NCI-H82 treated with DMSO at 0.1 percent for 48 hours (cell line): ENCODE measurements around the gene ARMC3.
"Not testable (repeated sequence)": the region's sequence is repeated elsewhere in the genome, so short reads cannot be mapped to it uniquely, and the experiment has no call there.

Experiments used
- DNase-seq: peaks from one replicate; lab custom pipeline; 2025; ENCODE audit not compliant: unreplicated experiment; lab: John Stamatoyannopoulos, UW

The ARMC3 gene, protein sequence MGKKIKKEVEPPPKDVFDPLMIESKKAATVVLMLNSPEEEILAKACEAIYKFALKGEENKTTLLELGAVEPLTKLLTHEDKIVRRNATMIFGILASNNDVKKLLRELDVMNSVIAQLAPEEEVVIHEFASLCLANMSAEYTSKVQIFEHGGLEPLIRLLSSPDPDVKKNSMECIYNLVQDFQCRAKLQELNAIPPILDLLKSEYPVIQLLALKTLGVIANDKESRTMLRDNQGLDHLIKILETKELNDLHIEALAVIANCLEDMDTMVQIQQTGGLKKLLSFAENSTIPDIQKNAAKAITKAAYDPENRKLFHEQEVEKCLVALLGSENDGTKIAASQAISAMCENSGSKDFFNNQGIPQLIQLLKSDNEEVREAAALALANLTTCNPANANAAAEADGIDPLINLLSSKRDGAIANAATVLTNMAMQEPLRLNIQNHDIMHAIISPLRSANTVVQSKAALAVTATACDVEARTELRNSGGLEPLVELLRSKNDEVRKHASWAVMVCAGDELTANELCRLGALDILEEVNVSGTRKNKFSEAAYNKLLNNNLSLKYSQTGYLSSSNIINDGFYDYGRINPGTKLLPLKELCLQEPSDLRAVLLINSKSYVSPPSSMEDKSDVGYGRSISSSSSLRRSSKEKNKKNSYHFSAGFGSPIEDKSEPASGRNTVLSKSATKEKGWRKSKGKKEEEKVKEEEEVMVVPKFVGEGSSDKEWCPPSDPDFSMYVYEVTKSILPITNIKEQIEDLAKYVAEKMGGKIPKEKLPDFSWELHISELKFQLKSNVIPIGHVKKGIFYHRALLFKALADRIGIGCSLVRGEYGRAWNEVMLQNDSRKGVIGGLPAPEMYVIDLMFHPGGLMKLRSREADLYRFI

DNA sequence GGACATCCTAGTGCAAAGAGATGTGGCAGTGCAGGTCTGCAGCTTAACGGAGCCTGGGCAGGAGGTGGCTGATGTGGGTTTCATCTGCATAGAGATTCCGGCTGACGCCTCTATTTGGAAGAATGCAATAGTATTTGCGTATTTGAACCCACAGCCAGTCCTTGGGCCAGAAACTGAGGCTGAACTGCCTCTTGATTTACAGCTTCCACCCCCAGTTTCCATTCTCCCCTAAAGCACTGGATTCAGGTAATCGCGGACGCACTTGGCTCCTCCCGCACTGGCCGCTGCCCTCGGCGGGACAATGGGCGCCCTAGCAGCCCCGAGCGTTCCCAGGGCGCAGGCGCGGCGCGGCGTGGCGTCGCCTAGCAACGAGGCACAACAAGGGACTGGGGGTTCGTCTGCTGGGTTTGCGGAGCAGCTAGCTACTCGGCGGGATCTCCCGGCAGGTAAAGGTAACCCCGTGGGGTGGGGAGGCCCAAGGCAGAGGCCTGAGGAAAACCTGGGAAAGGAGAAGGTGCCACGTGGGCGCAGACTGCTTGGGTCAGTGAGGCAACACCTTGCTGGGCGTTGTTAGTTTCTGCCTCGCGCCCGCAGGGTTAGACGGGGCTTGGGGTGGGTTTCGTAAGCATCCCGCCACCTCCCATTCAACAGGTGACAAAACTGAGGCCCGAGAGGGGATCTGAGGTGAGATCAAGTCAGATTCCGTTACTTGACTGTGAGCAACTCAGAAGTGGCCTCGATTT is at the start of gene ARMC3:
ARMC3 (plus strand) TSS at position 393 of the 743 bp plus-strand sequence. CDS start 3,944 bp downstream, outside the sequence.
- DNase-seq, result peak; percentile 11

DNA sequence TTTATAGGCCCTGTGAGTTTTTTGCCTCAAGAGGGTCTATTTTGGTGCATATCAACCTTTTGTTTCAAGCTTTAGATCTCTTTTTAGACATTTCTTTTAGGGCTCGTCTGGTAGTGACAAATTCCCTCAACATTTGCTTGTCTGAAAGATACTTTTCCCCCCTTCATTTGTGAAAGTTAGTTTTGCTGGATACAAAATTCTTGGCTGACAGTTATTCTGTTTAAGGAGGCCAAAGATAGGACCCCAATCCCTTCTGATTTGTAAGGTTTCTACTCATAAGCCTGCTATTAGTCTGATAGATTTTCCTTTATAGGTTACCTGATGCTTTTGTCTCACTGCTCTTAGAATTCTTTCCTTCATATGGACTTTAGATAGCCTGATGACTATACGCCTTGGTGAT is 36.1 kb upstream of the ARMC3 start:
- DNase-seq, result no peak

DNA sequence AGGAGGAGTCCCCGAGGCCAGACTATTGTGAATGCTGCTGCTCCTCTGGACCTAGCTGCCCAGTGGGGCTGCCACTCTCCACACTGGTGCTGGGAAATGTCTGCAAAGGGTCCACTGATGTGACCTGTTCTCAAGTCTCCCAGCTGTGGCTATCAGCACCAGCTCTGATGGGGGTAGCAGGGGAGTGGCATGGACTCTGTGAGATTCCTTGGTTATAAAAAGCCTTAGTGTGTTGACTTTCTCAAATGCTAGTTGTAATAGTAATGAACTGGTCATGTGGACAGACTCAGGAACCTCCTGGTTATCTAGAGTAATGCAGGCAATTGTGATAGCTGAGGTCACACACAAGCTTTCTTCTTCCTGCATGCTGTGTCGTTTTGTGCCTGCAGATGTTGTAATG is 34.1 kb upstream of the ARMC3 start:
- DNase-seq, result no peak

DNA sequence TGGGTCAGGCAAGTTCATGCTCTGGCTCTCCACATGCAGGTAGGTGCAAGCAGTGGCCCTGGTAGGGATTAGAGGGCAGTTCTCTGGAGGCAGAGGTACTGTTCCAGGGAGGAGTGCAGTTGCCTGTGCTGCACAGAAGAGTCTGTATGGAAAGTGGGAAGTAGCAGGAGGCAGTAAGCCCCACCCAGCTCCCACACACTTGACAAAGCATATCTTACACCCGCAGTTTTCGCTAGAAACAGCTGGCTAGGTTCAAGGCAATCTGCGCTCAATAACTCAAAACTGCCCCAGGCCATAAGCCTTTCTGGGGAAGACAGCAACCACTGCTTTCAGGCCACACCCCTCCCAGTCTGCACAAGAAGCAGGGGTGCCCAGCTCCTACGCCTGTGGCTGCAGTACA is 33.1 kb upstream of the ARMC3 start:
- DNase-seq, result no peak

DNA sequence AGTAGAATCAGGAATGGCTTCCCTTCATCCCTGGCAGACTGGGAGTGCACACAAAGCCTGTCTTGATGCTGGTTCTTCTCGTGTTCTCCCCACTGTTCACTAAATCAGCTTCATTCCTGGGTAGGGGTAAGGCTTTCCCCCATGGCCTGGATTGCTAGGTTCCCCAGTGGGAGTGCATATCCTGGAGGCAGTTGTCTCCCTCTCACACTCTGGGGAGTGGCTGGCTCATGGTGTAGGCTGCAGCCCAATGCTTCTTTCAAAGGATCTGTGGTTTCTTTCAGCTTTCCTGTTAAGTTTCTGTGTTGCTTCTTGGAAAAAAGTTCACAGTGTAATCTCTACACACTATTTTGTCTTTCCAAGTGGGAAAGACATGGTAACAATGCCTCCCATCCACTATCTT is 32.6 kb upstream of the ARMC3 start:
- DNase-seq, result no peak

DNA sequence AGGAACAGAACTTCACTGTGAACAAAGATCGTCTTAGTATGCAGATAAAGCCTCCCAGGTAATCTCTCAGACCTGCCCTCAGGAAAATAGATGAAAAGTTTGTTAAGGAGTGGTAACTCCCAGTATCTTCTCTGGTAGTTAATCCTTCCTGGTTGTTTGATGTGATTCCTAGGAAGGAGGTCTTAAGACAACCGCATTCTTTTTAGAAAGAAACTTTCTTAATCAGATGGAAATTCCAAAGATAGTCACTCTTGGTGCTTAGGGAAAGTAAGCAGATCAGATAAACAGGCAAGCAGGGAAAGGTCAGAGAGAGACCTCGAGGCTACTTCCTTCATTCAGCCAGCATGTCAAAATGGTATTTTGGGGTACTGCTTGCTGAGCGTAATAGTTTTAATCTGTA is 30.5 kb upstream of the ARMC3 start:
- DNase-seq, result no peak

DNA sequence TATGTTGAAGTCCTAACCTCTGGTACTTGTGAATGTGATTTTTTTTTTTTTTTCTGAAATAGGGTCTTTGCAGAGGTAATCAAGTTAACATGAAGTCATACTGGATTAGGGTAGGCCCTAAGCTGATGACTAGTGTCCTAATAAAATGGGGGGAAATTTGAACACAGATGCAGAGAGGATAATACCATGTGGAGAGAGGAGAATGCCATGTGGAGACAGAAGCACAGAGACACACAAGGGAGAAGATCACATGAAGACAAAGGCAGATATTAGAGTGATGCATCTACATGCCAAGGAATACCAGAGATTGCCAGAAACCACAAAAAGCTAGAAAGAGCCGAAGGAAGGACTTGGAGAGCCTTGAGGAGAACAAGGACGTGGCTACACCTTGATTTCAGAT is 28.5 kb upstream of the ARMC3 start:
- no peak for DNase-seq

DNA sequence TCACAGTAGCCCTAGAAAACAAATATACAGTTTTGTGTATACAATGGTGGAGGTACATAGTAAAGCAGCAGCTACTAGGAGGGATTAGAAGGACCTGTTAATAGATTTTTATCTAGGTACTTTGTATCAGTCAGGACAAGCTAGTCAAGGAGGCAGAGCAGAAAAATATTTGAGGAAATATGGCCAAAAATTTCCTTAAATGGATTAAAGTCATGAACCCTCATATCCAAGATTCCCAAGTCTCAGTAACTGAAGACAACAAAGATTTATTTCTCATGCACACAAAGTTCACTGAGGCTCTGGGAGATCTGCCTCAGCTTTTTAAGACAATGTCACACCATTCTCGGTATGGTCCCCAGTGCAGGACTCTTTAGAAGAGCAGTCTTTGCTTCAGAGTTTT is 28.1 kb upstream of the ARMC3 start:
- DNase-seq, result no peak

DNA sequence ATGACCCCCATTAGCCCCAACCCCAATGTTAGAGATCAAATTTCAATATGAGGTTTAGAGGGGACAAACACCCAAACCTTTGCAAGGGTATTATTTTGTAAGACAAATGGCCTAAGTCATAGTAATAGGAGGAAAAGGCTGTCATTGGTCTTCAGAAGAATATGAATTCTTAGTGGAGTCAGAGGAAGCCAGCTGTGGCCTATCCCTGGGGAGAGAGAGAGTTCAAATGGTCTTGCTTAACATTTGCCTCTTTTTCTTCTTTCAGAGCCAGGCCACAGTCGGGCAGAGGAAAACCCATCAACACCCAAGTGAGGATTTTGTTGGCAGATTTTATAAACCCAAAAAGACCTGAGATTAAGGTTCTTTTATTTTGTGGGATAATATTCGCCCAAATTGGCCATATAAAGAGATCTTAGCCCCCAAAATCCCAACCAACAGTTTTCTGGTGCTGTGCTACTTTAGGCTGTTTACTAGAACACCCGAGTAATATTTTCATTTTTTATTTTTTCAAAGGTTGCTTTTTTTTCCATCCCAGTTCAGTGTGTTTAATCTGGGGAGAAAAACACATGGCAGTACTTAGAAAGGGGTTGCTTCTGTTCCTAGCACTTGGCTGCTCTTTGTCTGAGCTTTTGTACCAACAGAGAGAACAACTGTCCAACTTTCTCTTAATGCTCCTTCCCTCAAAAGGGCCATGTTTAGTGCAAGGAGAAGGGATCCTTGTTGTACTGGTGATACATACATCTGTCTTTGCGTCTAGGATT is 26.8 kb upstream of the ARMC3 start:
- no peak for DNase-seq

DNA sequence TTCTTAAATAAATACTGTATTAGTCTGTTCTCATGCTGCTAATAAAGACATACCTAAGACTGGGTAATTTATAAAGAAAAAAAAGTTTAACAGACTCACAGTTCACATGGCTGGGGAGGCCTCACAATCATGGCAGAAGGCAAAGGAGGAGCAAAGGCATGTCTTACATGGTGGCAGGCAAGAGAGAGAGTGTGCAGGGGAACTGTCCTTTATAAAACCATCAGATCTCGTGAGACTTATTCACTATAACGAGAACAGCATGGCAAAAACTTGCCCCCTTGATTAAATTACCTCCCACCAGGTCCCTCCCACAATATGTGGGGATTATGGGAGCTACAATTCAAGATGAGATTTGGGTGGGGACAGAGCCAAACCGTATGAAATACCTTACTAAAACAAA is 25.7 kb upstream of the ARMC3 start:
- DNase-seq, result not testable (repeated sequence)

DNA sequence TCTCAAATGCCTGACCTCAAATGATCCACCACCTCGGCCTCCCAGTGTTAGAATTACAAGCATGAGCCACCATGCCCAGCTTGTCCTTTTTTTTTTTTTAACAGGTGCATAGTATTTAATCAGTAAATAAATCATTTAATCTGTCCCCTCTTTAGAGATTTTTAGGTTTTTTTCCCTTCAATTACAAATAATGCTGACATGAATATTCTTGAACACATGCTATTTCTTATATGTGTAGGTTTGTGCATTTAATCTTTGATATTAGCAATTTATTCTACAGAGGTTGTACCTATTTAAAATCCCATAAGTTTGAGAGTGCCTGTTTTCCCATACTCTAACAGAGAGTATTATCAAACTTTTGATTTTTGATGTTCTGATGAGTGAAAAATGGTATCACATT is 24.2 kb upstream of the ARMC3 start:
- DNase-seq, result no peak

DNA sequence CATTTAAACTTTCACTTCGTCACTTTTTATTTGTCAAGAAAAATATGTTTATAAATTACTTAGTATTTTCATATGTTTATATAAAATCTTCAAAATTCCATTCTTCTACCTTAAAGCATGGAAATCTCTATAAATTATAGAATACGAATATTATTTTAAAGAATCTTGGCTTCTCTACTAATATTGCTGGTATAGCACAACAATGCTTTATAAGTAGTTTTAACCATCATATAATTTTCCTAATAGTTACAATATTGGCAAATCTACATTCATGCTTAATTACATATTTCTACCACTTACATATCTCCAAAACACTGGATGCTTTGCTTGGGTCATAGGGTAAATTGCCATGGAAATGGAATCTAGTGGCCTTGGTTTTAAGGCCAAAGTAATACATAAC is 21.1 kb upstream of the ARMC3 start:
- no peak for DNase-seq

DNA sequence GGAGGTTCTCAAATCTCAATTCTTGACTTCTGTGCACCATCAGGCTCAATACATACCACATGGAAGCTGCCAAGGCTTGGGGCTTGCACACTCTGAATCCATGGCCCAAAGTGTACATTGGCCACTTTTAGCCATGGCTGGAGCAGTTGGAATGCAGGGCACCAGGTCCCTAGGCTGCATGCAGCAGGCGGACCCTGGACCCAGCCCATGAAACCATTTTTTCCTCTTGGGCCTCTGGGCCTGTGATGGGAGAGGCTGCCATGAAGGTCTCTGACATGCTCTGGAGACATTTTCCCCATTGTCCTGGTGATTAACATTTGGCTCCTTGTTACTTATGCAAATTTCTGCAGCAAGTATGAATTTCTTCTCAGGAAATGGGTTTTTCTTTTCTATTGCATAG is 19.0 kb upstream of the ARMC3 start:
- DNase-seq, result no peak

DNA sequence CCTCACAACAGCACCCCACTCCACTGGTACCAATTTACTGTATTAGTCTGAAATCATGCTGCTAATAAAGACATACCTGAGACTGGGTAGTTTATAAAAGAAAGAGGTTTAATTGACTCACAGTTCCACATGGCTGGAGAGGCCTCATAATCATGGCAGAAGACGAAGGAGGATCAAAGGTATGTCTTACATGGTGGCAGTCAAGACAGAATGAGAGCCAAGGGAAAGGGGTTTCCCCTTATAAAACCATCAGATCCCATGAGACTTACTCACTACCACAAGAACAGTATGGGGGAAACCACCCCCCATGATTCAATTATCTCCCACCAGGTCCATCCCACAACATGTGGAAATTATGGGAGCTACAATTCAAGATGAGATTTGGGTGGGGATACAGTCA is 18.2 kb upstream of the ARMC3 start:
- DNase-seq, result not testable (repeated sequence)

DNA sequence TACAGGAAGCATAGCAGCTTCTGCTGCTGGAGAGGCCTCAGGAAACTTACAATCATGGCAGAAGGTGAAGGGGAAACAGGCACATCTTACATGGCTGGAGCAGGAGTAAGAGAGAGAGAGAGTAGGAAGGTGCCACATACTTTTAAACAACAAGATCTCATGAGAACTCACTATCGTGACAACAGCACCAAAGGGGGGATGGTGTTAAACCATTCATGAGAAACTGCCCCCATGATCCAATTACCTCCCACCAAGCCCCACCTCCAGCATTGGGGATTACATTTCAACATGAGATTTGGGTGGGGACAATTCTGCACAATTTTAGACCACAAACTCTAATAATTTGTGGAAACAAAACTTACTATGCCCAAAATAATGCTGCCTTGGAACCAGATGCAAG is 16.8 kb upstream of the ARMC3 start:
- no peak for DNase-seq

DNA sequence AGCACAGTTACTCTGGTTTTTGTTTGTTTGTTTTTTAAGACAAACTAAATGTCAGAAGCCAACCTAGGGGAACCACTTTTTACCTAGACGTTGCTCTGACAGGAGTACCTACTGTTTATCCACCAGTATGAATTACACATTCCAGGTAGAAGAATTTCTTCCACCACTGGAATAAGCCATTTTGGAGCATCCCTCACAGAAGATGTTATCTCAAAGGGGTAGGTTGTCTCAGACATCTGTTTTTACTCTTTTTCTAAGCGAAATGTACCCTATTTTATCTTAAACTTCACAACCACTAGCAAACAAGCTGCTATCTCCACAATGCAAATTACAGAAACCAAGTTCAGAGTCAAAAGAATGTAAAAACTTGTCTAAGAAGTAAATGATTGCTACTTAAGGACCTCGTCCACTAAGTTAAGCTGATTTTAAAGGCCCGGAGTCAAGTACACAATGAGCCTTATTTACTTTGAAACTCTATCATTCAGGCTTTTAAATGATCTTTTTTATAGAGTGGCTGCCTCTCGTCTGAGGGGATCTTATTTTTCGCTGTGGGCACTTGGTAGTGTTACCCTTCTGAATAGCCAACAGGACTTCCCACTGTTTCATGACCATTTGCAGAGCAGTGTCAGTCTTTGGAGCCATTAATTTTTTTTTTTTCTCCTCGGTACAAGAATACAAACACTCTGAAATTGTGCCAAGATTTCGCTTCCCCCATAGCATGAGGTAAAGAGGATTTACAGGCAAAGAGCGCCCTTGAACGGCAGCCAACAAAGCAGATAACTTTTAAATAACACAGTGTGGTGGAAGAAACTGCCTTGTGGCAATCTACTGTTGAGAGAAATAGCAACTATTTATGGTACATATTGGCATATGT is 15.7 kb upstream of the ARMC3 start:
- DNase-seq, result peak; percentile 65

DNA sequence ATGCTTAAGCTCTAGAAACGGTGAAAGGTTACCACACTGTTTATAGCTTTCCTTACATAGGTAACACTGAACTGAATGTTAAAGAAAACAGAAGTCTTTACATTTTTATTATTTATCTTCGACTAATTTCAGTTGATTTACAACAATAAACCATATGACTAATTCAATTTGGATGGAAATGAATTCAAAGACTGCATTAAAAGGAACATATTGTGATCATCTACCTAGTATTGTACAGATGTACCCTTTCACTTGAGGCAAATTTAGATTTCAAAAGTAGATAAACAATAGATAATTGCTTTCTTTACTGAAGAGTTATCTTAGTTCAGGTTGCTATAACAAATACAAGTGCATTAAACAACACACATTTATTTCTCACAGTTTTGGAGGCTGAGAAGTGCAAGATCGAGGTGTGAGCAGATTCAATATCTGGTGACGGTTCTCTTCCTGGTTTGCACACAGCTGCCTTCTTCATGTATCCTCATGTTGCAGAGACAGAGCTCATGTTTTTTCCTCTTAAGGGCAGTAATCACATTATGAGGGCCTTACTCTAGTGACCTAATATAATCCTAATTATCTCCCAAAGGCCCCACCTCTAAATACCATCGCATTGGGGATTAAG is 15.0 kb upstream of the ARMC3 start:
- peak; percentile 45 for DNase-seq

DNA sequence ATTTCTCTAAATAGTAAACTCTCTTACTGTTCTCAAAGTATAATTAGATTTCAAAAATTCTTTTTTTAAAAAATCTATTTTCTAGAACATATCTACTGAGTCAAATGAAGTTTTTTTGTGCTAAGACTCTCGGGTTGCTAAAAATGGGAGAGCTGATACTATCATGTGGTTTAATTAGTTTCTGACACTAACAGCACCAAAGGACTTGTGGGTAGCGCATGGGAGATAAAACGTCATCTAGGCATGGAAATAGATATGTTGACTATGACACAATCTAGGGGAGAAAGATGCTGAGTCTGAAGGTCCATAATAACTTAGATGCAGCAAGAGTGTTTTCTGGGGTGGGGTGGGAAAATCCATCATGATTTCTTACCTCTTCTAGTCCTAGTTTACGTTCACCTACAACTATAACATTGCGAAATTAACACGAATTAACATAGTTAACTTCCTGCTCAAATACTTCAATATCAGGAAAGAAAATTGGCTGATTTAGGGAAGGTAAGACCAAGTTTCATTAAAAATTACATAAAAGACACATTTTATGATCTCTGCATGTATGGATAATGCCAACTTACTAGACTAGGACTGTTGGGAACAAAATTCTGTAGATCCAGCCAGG is 14.3 kb upstream of the ARMC3 start:
- DNase-seq, result no peak

DNA sequence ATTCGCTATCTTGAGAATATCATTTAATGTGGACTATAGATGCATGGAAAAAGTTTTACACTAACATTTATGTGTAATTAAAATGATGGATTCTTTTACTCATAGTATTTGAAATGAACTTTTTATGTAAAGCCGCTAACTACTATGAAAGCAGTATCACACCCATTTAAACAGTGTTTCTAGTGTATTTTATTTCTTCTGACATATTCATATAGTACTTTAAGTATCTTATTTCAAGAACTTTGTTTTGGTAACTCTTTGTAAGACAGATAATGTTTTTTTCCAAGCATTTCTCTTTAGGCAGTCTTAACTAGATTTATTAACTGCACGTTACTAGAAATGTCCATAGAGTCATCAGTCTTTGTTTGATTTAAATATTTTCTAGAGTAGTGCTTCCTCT is 12.5 kb upstream of the ARMC3 start:
- DNase-seq, result no peak
